ENCODE data around the gene TBXA2R. TPM values are rescaled to one million over a fixed set of nuclear protein-coding genes. Genes with fewer than 3 reads are reported as not detected.
"Not testable (repeated sequence)": the region's sequence is repeated elsewhere in the genome, so short reads cannot be mapped to it uniquely, and the experiment has no call there.

The TBXA2R gene
- total RNA-seq, 4 donors from 2014 or later: 4.8 to 17.2 (median 7.7) TPM

GRCh38 chr19:3652422-3652821 is 45.7 kb upstream of the TBXA2R start:
- Histone ChIP-seq H3K4me1 (peaks cover 0 to 8% (median 0%) of the 10 kb centered on the region in 4 donors), H3K9me3 (no peaks in the 10 kb centered on the region), H3K4me3 (no peak overlapping the region), H3K27ac (replicated peaks in 1 of 4) (no peak overlapping the region), H3K36me3 (peaks cover 59 to 90% (median 85%) of the 10 kb centered on the region in 4 donors), H3K27me3 (no peaks in the 10 kb centered on the region)
- 81% methylated on average over 5 of the region's 14 CpGs for WGBS
- intact Hi-C loops (cut with DNase I): no loop called here
- TF ChIP-seq EP300 (IDR thresholded peaks at IDR 0.05): no peak
- DNase-seq (ENCODE audit: extremely low spot score): no peak

GRCh38 chr19:3651684-3652083 is 45.0 kb upstream of the TBXA2R start:
- TF ChIP-seq EP300 (IDR thresholded peaks at IDR 0.05) (no peak), POLR2AphosphoS5 (IDR thresholded peaks at IDR 0.05) (no peak), POLR2A (IDR thresholded peaks at IDR 0.05; ENCODE audit: low read depth) (no peak), CTCF (IDR thresholded peaks at IDR 0.05) (no peak)
- H3K4me3 ChIP-seq: no peak overlapping the region
- DNase-seq (ENCODE audit: extremely low spot score): no peak
- no peak overlapping the region for H3K27ac ChIP-seq (replicated peaks in 1 of 4)
- H3K9me3 ChIP-seq: no peaks in the 10 kb centered on the region
- WGBS: 94% methylated on average over 32 of the region's 33 CpGs
- peaks cover 57 to 90% (median 84%) of the 10 kb centered on the region in 4 donors for H3K36me3 ChIP-seq
- intact Hi-C loops (cut with DNase I): no loop called here
- peaks cover 0 to 8% (median 0%) of the 10 kb centered on the region in 4 donors for H3K4me1 ChIP-seq
- H3K27me3 ChIP-seq: no peaks in the 10 kb centered on the region

GRCh38 chr19:3649888-3650287 is 43.2 kb upstream of the TBXA2R start:
- peaks cover 61 to 91% (median 87%) of the 10 kb centered on the region in 4 donors for H3K36me3 ChIP-seq
- WGBS: 90% methylated on average over 7 of the region's 16 CpGs
- TF ChIP-seq EP300 (IDR thresholded peaks at IDR 0.05) (no peak), POLR2AphosphoS5 (IDR thresholded peaks at IDR 0.05) (no peak), CTCF (IDR thresholded peaks at IDR 0.05) (no peak), POLR2A (IDR thresholded peaks at IDR 0.05; ENCODE audit: low read depth) (no peak)
- H3K27ac ChIP-seq (replicated peaks in 1 of 4): peak overlapping the region in 1 of 4 donors; percentile 31
- no peak overlapping the region for H3K4me3 ChIP-seq
- intact Hi-C loops (cut with DNase I): no loop called here
- DNase-seq (ENCODE audit: extremely low spot score): no peak
- H3K4me1 ChIP-seq: peaks cover 0 to 16% (median 10%) of the 10 kb centered on the region in 4 donors
- no peaks in the 10 kb centered on the region for H3K9me3 ChIP-seq
- no peaks in the 10 kb centered on the region for H3K27me3 ChIP-seq

- Histone ChIP-seq H3K4me3 (no peak overlapping the region), H3K4me1 (peaks cover 0 to 21% (median 17%) of the 10 kb centered on the region in 4 donors), H3K9me3 (no peaks in the 10 kb centered on the region), H3K27me3 (no peaks in the 10 kb centered on the region), H3K36me3 (peaks cover 60 to 92% (median 90%) of the 10 kb centered on the region in 4 donors), H3K27ac (replicated peaks in 1 of 4) (no peak overlapping the region)
- DNase-seq (ENCODE audit: extremely low spot score): no peak
- TF ChIP-seq CTCF (IDR thresholded peaks at IDR 0.05) (no peak), POLR2AphosphoS5 (IDR thresholded peaks at IDR 0.05) (no peak), EP300 (IDR thresholded peaks at IDR 0.05) (no peak), POLR2A (IDR thresholded peaks at IDR 0.05; ENCODE audit: low read depth) (no peak)
- WGBS: 93% methylated on average over 12 of the region's 33 CpGs
- intact Hi-C loops (cut with DNase I): no loop called here
Observed at GRCh38 chr19:3648037-3648905, 41.6 kb upstream of the TBXA2R start.

GRCh38 chr19:3647102-3647501 is 40.4 kb upstream of the TBXA2R start:
- peaks cover 0 to 21% (median 17%) of the 10 kb centered on the region in 4 donors for H3K4me1 ChIP-seq
- DNase-seq (ENCODE audit: extremely low spot score); H3K27me3 ChIP-seq; H3K4me3 ChIP-seq; intact Hi-C loops (cut with DNase I); H3K27ac ChIP-seq (replicated peaks in 1 of 4); H3K9me3 ChIP-seq: not testable (repeated sequence)
- H3K36me3 ChIP-seq: peaks cover 58 to 92% (median 90%) of the 10 kb centered on the region in 4 donors
- 81% methylated on average over 5 of the region's 5 CpGs for WGBS
